T-helper 1 cell (primary cell): ENCODE measurements around the gene ARHGAP18.

Experiments used
- DNase-seq, 5 donors: peaks; one replicate each; pipeline ENCODE4 v3.0.0-alpha.2; 2012 to 2020

The ARHGAP18 gene

GRCh38 chr6:129662980-129663431, 47.0 kb downstream of the ARHGAP18 start:
- DNase-seq = peak in 1 of 5 donors; percentile 26

- DNase-seq = no peak
Measured at GRCh38 chr6:129662406-129662766, 47.6 kb downstream of the ARHGAP18 start.

GRCh38 chr6:129661536-129662405, 48.2 kb downstream of the ARHGAP18 start:
- DNase-seq = no peak

- no peak for DNase-seq
Measured at GRCh38 chr6:129660346-129660676, 49.7 kb downstream of the ARHGAP18 start.

GRCh38 chr6:129659590-129660345, 50.2 kb downstream of the ARHGAP18 start:
- DNase-seq = no peak

- no peak for DNase-seq
Measured at GRCh38 chr6:129659167-129659566, 50.8 kb downstream of the ARHGAP18 start.

GRCh38 chr6:129657483-129657882, 52.5 kb downstream of the ARHGAP18 start:
- no peak for DNase-seq

- DNase-seq = no peak
Measured at GRCh38 chr6:129655334-129655733, 54.6 kb downstream of the ARHGAP18 start.

GRCh38 chr6:129653746-129654145, 56.2 kb downstream of the ARHGAP18 start:
- DNase-seq = no peak

- no peak for DNase-seq
Measured at GRCh38 chr6:129653229-129653628, 56.7 kb downstream of the ARHGAP18 start.

- no peak for DNase-seq
Measured at GRCh38 chr6:129651291-129651691, 58.7 kb downstream of the ARHGAP18 start.

GRCh38 chr6:129648819-129649491, 61.0 kb downstream of the ARHGAP18 start:
- no peak for DNase-seq

- no peak for DNase-seq
Measured at GRCh38 chr6:129647044-129647443, 62.9 kb downstream of the ARHGAP18 start.

GRCh38 chr6:129646642-129647041, 63.3 kb downstream of the ARHGAP18 start:
- DNase-seq = no peak

- DNase-seq = no peak
Measured at GRCh38 chr6:129645830-129646579, 64.0 kb downstream of the ARHGAP18 start.

- DNase-seq = no peak
Measured at GRCh38 chr6:129645106-129645829, 64.7 kb downstream of the ARHGAP18 start.

GRCh38 chr6:129644567-129645015, 65.4 kb downstream of the ARHGAP18 start:
- DNase-seq = no peak

- no peak for DNase-seq
Measured at GRCh38 chr6:129643968-129644367, 66.0 kb downstream of the ARHGAP18 start.

- DNase-seq = no peak
Measured at GRCh38 chr6:129643176-129643575, 66.8 kb downstream of the ARHGAP18 start.

GRCh38 chr6:129642322-129642721, 67.7 kb downstream of the ARHGAP18 start:
- no peak for DNase-seq

- no peak for DNase-seq
Measured at GRCh38 chr6:129641344-129641743, 68.6 kb downstream of the ARHGAP18 start.

- no peak for DNase-seq
Measured at GRCh38 chr6:129638686-129639085, 71.3 kb downstream of the ARHGAP18 start.
